Heart right ventricle (tissue), 16 donors: ENCODE data around the gene OR2H1. TPM values are rescaled to one million over a fixed set of nuclear protein-coding genes. Genes with fewer than 3 reads are reported as not detected.

ENCODE experiments used
- ATAC-seq, 8 donors: fragments of 200-7000 bp; cut with Tn5 transposase; one replicate each; pipeline ENCODE4 v1.9.1; 2020; ENCODE audit warnings: mild to moderate bottlenecking in 8 of 8, moderate library complexity in 8 of 8, moderate number of reproducible peaks in 1 of 8
- DNase-seq, 2 donors: peaks; one replicate each; pipeline ENCODE4 v3.0.0-alpha.2; 2020
- H3K27ac ChIP-seq, 10 donors: fragments of 200-600 bp; sonication (generic) in 2 of 10; one replicate each; pipeline versions ENCODE4 v1.5.0 to v1.8.0; 2020 to 2022; ENCODE audit warnings: mild to moderate bottlenecking in 3 of 10
- H3K27me3 ChIP-seq, 7 donors: fragments of 200-600 bp; one replicate each; pipeline ENCODE4 v1.8.0; 2021 to 2022; ENCODE audit warnings: mild to moderate bottlenecking in 2 of 7
- H3K36me3 ChIP-seq, 9 donors: fragments of 200-600 bp; sonication (generic) in 1 of 9; one replicate each; pipeline versions ENCODE4 v1.5.0 to v1.8.0; 2020 to 2022; ENCODE audit warnings: mild to moderate bottlenecking in 2 of 9
- H3K4me1 ChIP-seq, 9 donors: fragments of 200-600 bp; sonication (generic) in 1 of 9; one replicate each; pipeline versions ENCODE4 v1.5.0 to v1.8.0; 2020 to 2022; ENCODE audit warnings: mild to moderate bottlenecking in 4 of 9
- H3K4me3 ChIP-seq, 10 donors: fragments of 200-600 bp; sonication (generic) in 2 of 10; one replicate each; pipeline versions ENCODE4 v1.5.0 to v1.8.0; 2020 to 2022; ENCODE audit warnings: mild to moderate bottlenecking in 7 of 10, moderate library complexity in 2 of 10
- H3K9me3 ChIP-seq, 11 donors: fragments of 200-600 bp in 10 of 11; sonication (generic) in 2 of 11; one replicate each; pipeline versions ENCODE4 v1.5.0 to v1.8.0; 2013 to 2022; ENCODE audit warnings: mild to moderate bottlenecking in 2 of 11, control low read depth in 1 of 11, moderate library complexity in 1 of 11
- WGBS, 2 donors: extraction: QIAGEN DNeasy Blood & Tissue Kit; methylation state at CpG; one replicate each; pipeline ENCODE4 v1.1.7; 2013; ENCODE audit warnings: inconsistent platforms in 1 of 2; 5-methylcytosine and 5-hydroxymethylcytosine counted together
- intact Hi-C, 10 donors: fragments of 100-400 bp; cut with DNase I; formaldehyde crosslinking; loops; one replicate each; pipeline versions ENCODE4 v1.11.1 to v1.14.2; 2022
- polyA plus RNA-seq, 2 donors: library from polyadenylated mRNA; stranded (reverse); fragments of 200-250 nt; gene quantifications; one replicate each; pipeline ENCODE4 v1.2.3, GENCODE V29; 2013
- total RNA-seq, 10 donors: library from RNA; stranded (reverse); fragmentation: NEBNext Ultra II Directional in 3 of 10; extraction: Animal tissue kit (Norgen Biotek cat#: 25700) in 3 of 10; gene quantifications; one replicate each; pipeline versions ENCODE4 v1.2.1 to v1.2.4, GENCODE V29; 2021 to 2023
- TF ChIP-seq, protein P1 (sequence below), 9 donors: fragments of 200-600 bp; sonication (generic) in 2 of 9; IDR thresholded peaks; one replicate each; pipeline versions ENCODE4 v1.5.0 to v1.8.0; 2021 to 2022; ENCODE audit warnings: antibody characterized with exemption in 9 of 9, mild to moderate bottlenecking in 5 of 9, moderate library complexity in 1 of 9
- donor health status: Arrhythmogenic right ventricular cardiomyopathy.
- donor health status: ischemic (EF 13 %, LVEDD 7.1; RV severe dilation, severe dysfunction).
- donor health status: healthy with polysubstance abuse.
- donor health status: DM: no; HTN: yes; CAD: no.
- donor health status: DM: no; HTN: no; CAD: no.
- donor health status: ischemic (EF 25% LVEDD 6.9; RV normal size, moderate dysfunction).
- donor health status: ischemic (EF 25% LVEDD 5.7; RV mildly dilated, moderate dysfunction).
- donor health status: healthy.
- donor health status: DM: yes; HTN: yes; CAD: no.
- donor health status: Ischemic cardiomyopathy.
- donor health status: ischemic (EF 35%, LVEDD 5.7; RV mildly dilated, moderate dysfunction).
- donor health status: nonischemic (EF 11% LVEDD 7.7; RV severe dilation, severe dysfunction).
- donor health status: DM: yes; HTN: yes; CAD: no.
- donor health status: PGD.
- donor health status: ischemic (EF 29% LVEDD 5.4; RV normal size, mild dysfunction).
- donor health status: nonischemic (EF 23%, LVEDD 6.1; RV moderate dilation, normal function).

Gene OR2H1
- total and polyA plus RNA-seq, 12 donors: not detected

DNA sequence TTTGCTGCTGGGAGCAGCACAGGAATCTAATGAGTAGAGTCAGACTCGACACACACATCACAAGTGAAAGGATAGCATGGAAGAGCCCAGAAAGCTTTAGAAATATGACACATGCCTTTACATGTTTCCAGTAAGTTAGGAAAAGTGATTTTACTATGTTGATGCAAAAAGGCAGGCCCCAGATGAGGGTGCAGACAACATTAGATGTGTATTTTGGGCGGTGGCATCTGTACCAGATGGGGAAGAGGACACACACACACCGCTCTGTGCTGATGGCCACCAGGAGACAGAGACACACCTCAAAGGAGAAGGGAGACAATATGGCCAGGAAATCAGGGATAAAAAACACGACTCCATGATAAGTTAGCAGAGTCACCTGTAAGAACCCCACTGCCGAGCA lies 30.2 kb downstream of the OR2H1 start:
- WGBS, 2 donors: 73 to 78% methylated on average over 5 of the region's 5 CpGs
- no peak for ATAC-seq
- Histone ChIP-seq H3K9me3 (peaks cover 0 to 3% (median 0%) of the 10 kb centered on the region in 11 donors), H3K4me1 (no peaks in the 10 kb centered on the region), H3K27me3 (peaks cover 0 to 26% (median 4%) of the 10 kb centered on the region in 7 donors), H3K4me3 (no peak overlapping the region), H3K36me3 (no peaks in the 10 kb centered on the region), H3K27ac (no peak overlapping the region)
- intact Hi-C loops: no loop called here
- DNase-seq: no peak
- TF ChIP-seq, protein P1, sequence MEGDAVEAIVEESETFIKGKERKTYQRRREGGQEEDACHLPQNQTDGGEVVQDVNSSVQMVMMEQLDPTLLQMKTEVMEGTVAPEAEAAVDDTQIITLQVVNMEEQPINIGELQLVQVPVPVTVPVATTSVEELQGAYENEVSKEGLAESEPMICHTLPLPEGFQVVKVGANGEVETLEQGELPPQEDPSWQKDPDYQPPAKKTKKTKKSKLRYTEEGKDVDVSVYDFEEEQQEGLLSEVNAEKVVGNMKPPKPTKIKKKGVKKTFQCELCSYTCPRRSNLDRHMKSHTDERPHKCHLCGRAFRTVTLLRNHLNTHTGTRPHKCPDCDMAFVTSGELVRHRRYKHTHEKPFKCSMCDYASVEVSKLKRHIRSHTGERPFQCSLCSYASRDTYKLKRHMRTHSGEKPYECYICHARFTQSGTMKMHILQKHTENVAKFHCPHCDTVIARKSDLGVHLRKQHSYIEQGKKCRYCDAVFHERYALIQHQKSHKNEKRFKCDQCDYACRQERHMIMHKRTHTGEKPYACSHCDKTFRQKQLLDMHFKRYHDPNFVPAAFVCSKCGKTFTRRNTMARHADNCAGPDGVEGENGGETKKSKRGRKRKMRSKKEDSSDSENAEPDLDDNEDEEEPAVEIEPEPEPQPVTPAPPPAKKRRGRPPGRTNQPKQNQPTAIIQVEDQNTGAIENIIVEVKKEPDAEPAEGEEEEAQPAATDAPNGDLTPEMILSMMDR (IDR thresholded peaks at IDR 0.05): no peak

DNA sequence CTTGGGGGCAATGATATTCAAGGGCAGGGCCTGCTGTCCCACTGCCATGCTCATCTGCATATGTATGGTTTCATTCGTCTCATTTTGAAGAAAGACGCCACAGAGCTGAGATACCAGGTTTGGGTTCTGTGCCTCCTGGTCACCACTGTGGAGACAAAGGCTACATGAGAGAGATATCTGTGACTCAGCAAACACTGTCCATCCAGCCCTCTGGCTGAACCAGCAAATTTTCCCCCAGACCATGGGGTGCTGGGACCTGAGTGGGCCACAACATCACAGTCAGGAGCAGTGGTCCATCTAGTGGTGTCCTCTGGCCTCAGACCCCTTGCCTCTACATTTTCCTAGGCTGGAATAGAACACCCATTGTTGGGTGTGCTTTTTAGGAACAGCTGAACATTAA lies 30.7 kb downstream of the OR2H1 start, which contains the start of gene MAS1L:
MAS1L (minus strand) TSS at position 297 of the 400 bp plus-strand sequence; CDS start at position 243, 54 bp downstream.
- no peaks in the 10 kb centered on the region for H3K4me1 ChIP-seq
- H3K9me3 ChIP-seq: no peaks in the 10 kb centered on the region
- no peaks in the 10 kb centered on the region for H3K36me3 ChIP-seq
- WGBS, 2 donors: 89 to 96% methylated on average over 2 of the region's 2 CpGs
- DNase-seq (no peak), ATAC-seq (no peak)
- intact Hi-C loops: no loop called here
- H3K27me3 ChIP-seq: peaks cover 0 to 26% (median 4%) of the 10 kb centered on the region in 7 donors
- no peak within 1 kb of the TSS for H3K4me3 ChIP-seq
- TF ChIP-seq, protein P1 (IDR thresholded peaks at IDR 0.05): no peak
- H3K27ac ChIP-seq: no peak within 1 kb of the TSS

DNA sequence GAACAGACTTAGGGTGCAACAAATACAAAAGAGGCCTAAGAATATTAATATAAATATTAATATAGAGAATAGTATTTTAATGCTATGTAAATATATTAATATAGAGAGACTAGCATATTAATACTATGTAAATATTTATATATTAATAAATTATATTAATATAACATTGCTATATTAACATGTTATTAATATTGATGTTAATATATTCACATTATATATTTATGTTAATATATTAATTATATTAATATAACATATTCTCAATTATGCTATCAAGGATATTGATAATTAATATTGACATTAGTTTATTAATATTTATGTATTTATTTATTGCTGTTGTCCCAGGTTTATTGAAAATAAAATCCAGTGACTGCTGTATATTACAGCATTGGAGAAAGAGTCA lies 31.9 kb downstream of the OR2H1 start:
- Histone ChIP-seq H3K4me3 (no peak overlapping the region), H3K27me3 (peaks cover 0 to 17% (median 4%) of the 10 kb centered on the region in 7 donors), H3K36me3 (no peaks in the 10 kb centered on the region), H3K4me1 (no peaks in the 10 kb centered on the region), H3K27ac (no peak overlapping the region), H3K9me3 (no peaks in the 10 kb centered on the region)
- TF ChIP-seq, protein P1 (IDR thresholded peaks at IDR 0.05): no peak
- DNase-seq (no peak), ATAC-seq (no peak)
- intact Hi-C loops: no loop called here

DNA sequence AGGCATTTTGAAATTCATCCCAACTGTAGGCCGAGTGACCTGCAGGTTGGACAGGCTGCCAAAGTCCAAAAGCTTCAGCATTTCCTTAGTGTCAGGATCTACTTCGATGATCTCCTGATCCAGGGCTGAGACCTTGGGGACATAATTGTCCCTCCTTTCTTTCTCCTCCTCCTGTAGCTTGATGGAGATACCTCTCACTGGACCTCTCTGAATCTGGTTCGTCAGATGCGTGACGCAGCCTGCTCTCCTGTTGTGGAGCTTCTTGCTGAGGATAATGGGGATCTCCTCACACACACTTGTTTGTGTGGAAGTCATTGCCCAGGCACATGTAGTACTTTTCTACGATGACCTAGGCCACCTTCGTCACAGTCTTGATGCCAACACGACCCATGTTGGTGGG lies 32.3 kb downstream of the OR2H1 start:
- DNase-seq (no peak), ATAC-seq (no peak)
- Histone ChIP-seq H3K27ac (no peak overlapping the region), H3K9me3 (no peaks in the 10 kb centered on the region), H3K4me3 (no peak overlapping the region), H3K27me3 (peaks cover 0 to 17% (median 4%) of the 10 kb centered on the region in 7 donors), H3K4me1 (no peaks in the 10 kb centered on the region), H3K36me3 (no peaks in the 10 kb centered on the region)
- TF ChIP-seq, protein P1 (IDR thresholded peaks at IDR 0.05): no peak
- 87 to 91% methylated on average over 8 of the region's 8 CpGs for WGBS, 2 donors
- intact Hi-C loops: no loop called here
